ENCODE measurements around the gene GID4. TPM values are rescaled to one million over a fixed set of nuclear protein-coding genes. Genes with fewer than 3 reads are reported as not detected.

The GID4 gene
- total and polyA plus RNA-seq, 2 of the 13 experiments (the other 11 are each of a cell fraction or from before 2014, with no cell fraction given), result 4.3 to 6.1 TPM

DNA sequence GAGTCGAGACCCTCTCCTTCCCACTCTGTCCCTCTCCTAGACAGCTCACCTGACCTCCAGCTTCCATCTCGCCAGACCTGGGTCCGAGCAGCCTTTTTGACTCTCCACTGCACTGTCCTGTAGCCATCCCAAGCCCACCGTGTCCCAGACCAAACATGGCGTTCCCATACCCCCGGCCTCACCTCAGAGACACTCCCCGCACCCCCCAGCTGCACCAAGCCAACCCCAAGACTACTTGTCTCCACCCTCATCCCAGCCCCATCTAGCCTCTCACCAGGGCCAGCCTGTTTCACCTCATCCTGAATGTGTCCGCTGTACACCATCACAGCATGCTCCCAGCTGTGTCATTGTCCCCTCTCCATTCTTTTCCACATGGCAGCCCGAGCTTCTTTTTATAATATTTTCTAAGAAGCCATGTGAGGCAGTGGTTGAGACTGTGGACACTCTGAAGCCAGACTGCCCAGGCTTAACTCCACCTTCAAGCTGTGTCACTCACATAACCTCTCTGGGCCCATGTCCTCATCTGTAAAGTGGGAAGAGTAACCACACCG, 70.8 kb downstream of the GID4 start:
- POLR2A ChIA-PET, result no interaction called here
- ATAC-seq, result no peak
- Histone ChIP-seq H3K27me3 (ENCODE audit: control insufficient read depth in 1 of 2, insufficient read depth in 2 of 2, low read length in 2 of 2) (no peaks in the 10 kb centered on the region), H3K36me3 (replicated peaks in 1 of 2; ENCODE audit: control insufficient read depth in 1 of 2, insufficient read depth in 2 of 2, low read length in 2 of 2) (peaks cover 0 to 1% of the 10 kb centered on the region in 2 experiments; a peak in 1 of 5 replicates), H3K9ac (ENCODE audit: insufficient read depth, low read depth, low read length) (no peak overlapping the region), H3K9me3 (ENCODE audit: low read length) (no peaks in the 10 kb centered on the region), H3K4me2 (ENCODE audit: low read depth, low read length) (no peak overlapping the region), H3K79me2 (ENCODE audit: insufficient read depth, low read length) (no peaks in the 10 kb centered on the region), H3K4me3 (replicated peaks in 1 of 3; ENCODE audit: insufficient read depth in 1 of 3, low read depth in 2 of 3, low read length in 3 of 3) (no peak overlapping the region), H3K27ac (ENCODE audit: extremely low read length, insufficient read depth, low read length) (no peak overlapping the region), H4K20me1 (ENCODE audit: insufficient read depth, low read length) (no peaks in the 10 kb centered on the region), H3K4me1 (ENCODE audit: insufficient read depth, low read length) (peaks cover 23% of the 10 kb centered on the region), H2AFZ (ENCODE audit: low read length) (no peak overlapping the region)
- DNase-seq (ENCODE audit: low spot score), result no peak
- no peak for FAIRE-seq
- TF ChIP-seq TOPORS (CRISPR knock-in tag; IDR thresholded peaks at IDR 0.05) (no peak), ARHGAP35 (CRISPR knock-in tag; IDR thresholded peaks at IDR 0.05; ENCODE audit: borderline replicate concordance) (no peak), SNRNP70 (IDR thresholded peaks at IDR 0.05; ENCODE audit: low read depth, low read length) (no peak), ZNF737 (CRISPR knock-in tag; IDR thresholded peaks at IDR 0.05; ENCODE audit: borderline replicate concordance) (no peak), CHD2 (IDR thresholded peaks at IDR 0.05; ENCODE audit: low read depth, low read length) (no peak), KLF16 (CRISPR knock-in tag; IDR thresholded peaks at IDR 0.05) (no peak), ZNF451 (CRISPR knock-in tag; IDR thresholded peaks at IDR 0.05) (no peak), ZSCAN29 (CRISPR knock-in tag; conservative IDR thresholded peaks at IDR 0.05) (no peak), KLF12 (CRISPR knock-in tag; IDR thresholded peaks at IDR 0.05; ENCODE audit: borderline replicate concordance) (no peak), ARNT (IDR thresholded peaks at IDR 0.05) (no peak), HIVEP1 (CRISPR knock-in tag; IDR thresholded peaks at IDR 0.05) (no peak), ZEB1 (IDR thresholded peaks at IDR 0.05; ENCODE audit: insufficient replicate concordance, low read depth) (no peak)
- TF ChIP-seq, protein P1, sequence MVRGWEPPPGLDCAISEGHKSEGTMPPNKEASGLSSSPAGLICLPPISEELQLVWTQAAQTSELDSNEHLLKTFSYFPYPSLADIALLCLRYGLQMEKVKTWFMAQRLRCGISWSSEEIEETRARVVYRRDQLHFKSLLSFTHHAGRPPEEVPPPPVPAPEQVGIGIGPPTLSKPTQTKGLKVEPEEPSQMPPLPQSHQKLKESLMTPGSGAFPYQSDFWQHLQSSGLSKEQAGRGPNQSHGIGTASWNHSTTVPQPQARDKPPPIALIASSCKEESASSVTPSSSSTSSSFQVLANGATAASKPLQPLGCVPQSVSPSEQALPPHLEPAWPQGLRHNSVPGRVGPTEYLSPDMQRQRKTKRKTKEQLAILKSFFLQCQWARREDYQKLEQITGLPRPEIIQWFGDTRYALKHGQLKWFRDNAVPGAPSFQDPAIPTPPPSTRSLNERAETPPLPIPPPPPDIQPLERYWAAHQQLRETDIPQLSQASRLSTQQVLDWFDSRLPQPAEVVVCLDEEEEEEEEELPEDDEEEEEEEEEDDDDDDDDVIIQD (CRISPR knock-in tag; IDR thresholded peaks at IDR 0.05; ENCODE audit: low read depth), result no peak
- TF ChIP-seq, protein P2, sequence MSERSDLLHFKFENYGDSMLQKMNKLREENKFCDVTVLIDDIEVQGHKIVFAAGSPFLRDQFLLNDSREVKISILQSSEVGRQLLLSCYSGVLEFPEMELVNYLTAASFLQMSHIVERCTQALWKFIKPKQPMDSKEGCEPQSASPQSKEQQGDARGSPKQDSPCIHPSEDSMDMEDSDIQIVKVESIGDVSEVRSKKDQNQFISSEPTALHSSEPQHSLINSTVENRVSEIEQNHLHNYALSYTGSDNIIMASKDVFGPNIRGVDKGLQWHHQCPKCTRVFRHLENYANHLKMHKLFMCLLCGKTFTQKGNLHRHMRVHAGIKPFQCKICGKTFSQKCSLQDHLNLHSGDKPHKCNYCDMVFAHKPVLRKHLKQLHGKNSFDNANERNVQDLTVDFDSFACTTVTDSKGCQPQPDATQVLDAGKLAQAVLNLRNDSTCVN (CRISPR knock-in tag; IDR thresholded peaks at IDR 0.05; ENCODE audit: borderline replicate concordance), result no peak
- TF ChIP-seq, protein P3, sequence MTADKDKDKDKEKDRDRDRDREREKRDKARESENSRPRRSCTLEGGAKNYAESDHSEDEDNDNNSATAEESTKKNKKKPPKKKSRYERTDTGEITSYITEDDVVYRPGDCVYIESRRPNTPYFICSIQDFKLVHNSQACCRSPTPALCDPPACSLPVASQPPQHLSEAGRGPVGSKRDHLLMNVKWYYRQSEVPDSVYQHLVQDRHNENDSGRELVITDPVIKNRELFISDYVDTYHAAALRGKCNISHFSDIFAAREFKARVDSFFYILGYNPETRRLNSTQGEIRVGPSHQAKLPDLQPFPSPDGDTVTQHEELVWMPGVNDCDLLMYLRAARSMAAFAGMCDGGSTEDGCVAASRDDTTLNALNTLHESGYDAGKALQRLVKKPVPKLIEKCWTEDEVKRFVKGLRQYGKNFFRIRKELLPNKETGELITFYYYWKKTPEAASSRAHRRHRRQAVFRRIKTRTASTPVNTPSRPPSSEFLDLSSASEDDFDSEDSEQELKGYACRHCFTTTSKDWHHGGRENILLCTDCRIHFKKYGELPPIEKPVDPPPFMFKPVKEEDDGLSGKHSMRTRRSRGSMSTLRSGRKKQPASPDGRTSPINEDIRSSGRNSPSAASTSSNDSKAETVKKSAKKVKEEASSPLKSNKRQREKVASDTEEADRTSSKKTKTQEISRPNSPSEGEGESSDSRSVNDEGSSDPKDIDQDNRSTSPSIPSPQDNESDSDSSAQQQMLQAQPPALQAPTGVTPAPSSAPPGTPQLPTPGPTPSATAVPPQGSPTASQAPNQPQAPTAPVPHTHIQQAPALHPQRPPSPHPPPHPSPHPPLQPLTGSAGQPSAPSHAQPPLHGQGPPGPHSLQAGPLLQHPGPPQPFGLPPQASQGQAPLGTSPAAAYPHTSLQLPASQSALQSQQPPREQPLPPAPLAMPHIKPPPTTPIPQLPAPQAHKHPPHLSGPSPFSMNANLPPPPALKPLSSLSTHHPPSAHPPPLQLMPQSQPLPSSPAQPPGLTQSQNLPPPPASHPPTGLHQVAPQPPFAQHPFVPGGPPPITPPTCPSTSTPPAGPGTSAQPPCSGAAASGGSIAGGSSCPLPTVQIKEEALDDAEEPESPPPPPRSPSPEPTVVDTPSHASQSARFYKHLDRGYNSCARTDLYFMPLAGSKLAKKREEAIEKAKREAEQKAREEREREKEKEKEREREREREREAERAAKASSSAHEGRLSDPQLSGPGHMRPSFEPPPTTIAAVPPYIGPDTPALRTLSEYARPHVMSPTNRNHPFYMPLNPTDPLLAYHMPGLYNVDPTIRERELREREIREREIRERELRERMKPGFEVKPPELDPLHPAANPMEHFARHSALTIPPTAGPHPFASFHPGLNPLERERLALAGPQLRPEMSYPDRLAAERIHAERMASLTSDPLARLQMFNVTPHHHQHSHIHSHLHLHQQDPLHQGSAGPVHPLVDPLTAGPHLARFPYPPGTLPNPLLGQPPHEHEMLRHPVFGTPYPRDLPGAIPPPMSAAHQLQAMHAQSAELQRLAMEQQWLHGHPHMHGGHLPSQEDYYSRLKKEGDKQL (CRISPR knock-in tag; IDR thresholded peaks at IDR 0.05; ENCODE audit: low read depth), result no peak
- WGBS (ENCODE audit: low lambda C conversion rate), result 82% methylated on average over 10 of the region's 10 CpGs
- intact Hi-C loops (cut with micrococcal nuclease; ENCODE audit: unreplicated experiment) (no loop called here), in situ Hi-C loops (cut with HindIII; ENCODE audit: extremely low pct_ligation_motif_present, low pct_unique_long_range_greater_than_20kb) (loop anchor here (25.0 kb wide), 1 partner anchor 98 kb away; no protein-coding TSS in a partner anchor)
- BruUV-seq (replicated peaks), result no TSS peak
- CTCF ChIA-PET (ENCODE audit: low intra/inter-chr PET ratio, low total read pairs), result no interaction called here

All from HepG2 (cell line).